WTC11 (cell line): ENCODE results near the gene NEMP1. TPM values are rescaled to one million over a fixed set of nuclear protein-coding genes. Genes with fewer than 3 reads are reported as not detected.

Source experiments
- ATAC-seq: fragments of 200-7000 bp; cut with Tn5 transposase; 2 replicates; pipeline ENCODE4 v1.10.0; 2021; ENCODE audit warnings: mild to moderate bottlenecking, moderate library complexity
- Bru-seq: library from RNA; stranded (reverse); fragments of 400-500 nt; gene quantifications from one replicate; lab custom pipeline; 2021; lab: Mats Ljungman, UMichigan
- CTCF ChIA-PET: fragments of 300-600 bp; sonication (Branson Sonifier 250); formaldehyde crosslinking; loops from one replicate; lab custom pipeline; 2021; ENCODE audit warnings: antibody characterized with exemption; lab: Charles Lee
- POLR2A ChIA-PET: fragments of 350-600 bp; sonication (Branson Sonifier 250); formaldehyde crosslinking; loops from one replicate; lab custom pipeline; 2021; ENCODE audit warnings: antibody characterized with exemption; lab: Charles Lee
- DNase-seq: peaks from one replicate; pipeline ENCODE4 v3.0.0; 2021; ENCODE audit warnings: low spot score
- H3K27ac Mint-ChIP-seq: 2 replicates; pipeline ENCODE4 v1.8.0; 2021; ENCODE audit warnings: mixed read lengths
- H3K27me3 Mint-ChIP-seq: 2 replicates; pipeline ENCODE4 v1.8.0; 2021; ENCODE audit warnings: low read depth, mild to moderate bottlenecking, moderate library complexity, mixed read lengths
- H3K36me3 Mint-ChIP-seq: 2 replicates; pipeline ENCODE4 v1.8.0; 2021; ENCODE audit warnings: mixed read lengths
- H3K4me1 Mint-ChIP-seq: 2 replicates; pipeline ENCODE4 v1.8.0; 2022; ENCODE audit warnings: mixed read lengths
- H3K4me3 Mint-ChIP-seq: 2 replicates; pipeline ENCODE4 v1.8.0; 2021; ENCODE audit warnings: mild to moderate bottlenecking, moderate library complexity, mixed read lengths
- H3K9me3 Mint-ChIP-seq: 2 replicates; pipeline ENCODE4 v1.8.0; 2021; ENCODE audit warnings: mixed read lengths
- CBFB ChIP-seq: sonication (generic); formaldehyde crosslinking; IDR thresholded peaks from 2 replicates; pipeline ENCODE4 v1.8.1; 2022; ENCODE audit warnings: mild to moderate bottlenecking, low read depth, missing genetic modification reagents
- CREB1 ChIP-seq: sonication (generic); formaldehyde crosslinking; IDR thresholded peaks from 2 replicates; pipeline ENCODE4 v1.8.0; 2023; ENCODE audit warnings: mild to moderate bottlenecking, missing genetic modification reagents
- CTCF ChIP-seq: fragments of 200-600 bp; IDR thresholded peaks from 2 replicates; pipeline ENCODE4 v1.8.0; 2022; ENCODE audit warnings: antibody characterized with exemption
- E2F4 ChIP-seq: sonication (generic); formaldehyde crosslinking; IDR thresholded peaks from 2 replicates; pipeline ENCODE4 v1.8.1; 2022; ENCODE audit warnings: low read depth, mild to moderate bottlenecking, moderate library complexity, missing genetic modification reagents, borderline replicate concordance
- FOXJ3 ChIP-seq: sonication (generic); formaldehyde crosslinking; IDR thresholded peaks from 2 replicates; pipeline ENCODE4 v1.9.0; 2021; ENCODE audit warnings: missing genetic modification reagents, mild to moderate bottlenecking, borderline replicate concordance
- FOXP1 ChIP-seq: sonication (generic); formaldehyde crosslinking; IDR thresholded peaks from 2 replicates; pipeline ENCODE4 v1.8.0; 2022; ENCODE audit warnings: missing genetic modification reagents, mild to moderate bottlenecking, moderate library complexity, borderline replicate concordance
- GABPB1 ChIP-seq: sonication (generic); formaldehyde crosslinking; IDR thresholded peaks from 2 replicates; pipeline ENCODE4 v1.8.1; 2023; ENCODE audit warnings: mild to moderate bottlenecking, missing genetic modification reagents
- GRHL2 ChIP-seq: fragments of 250-450 bp; sonication (Bioruptor Pico); IDR thresholded peaks from 2 replicates; pipeline ENCODE4 v1.8.0; 2022; ENCODE audit warnings: mild to moderate bottlenecking, moderate library complexity; ENCODE audit not compliant: insufficient replicate concordance, severe bottlenecking
- GTF2I ChIP-seq: fragments of 250-450 bp; sonication (Bioruptor Pico); conservative IDR thresholded peaks from 2 replicates; pipeline ENCODE4 v1.4.0; 2021; ENCODE audit warnings: mild to moderate bottlenecking
- JAZF1 ChIP-seq: fragments of 250-450 bp; sonication (Bioruptor Pico); IDR thresholded peaks from 2 replicates; pipeline ENCODE4 v1.9.0; 2021; ENCODE audit warnings: moderate library complexity, mild to moderate bottlenecking, inconsistent platforms
- MXD4 ChIP-seq: fragments of 250-450 bp; sonication (Bioruptor Pico); IDR thresholded peaks from 2 replicates; pipeline ENCODE4 v1.8.0; 2021; ENCODE audit warnings: mild to moderate bottlenecking, moderate library complexity, borderline replicate concordance
- MYBL2 ChIP-seq: sonication (generic); formaldehyde crosslinking; IDR thresholded peaks from 2 replicates; pipeline ENCODE4 v1.8.1; 2023; ENCODE audit warnings: mild to moderate bottlenecking, moderate library complexity, missing genetic modification reagents
- NFATC4 ChIP-seq: fragments of 250-450 bp; sonication (Bioruptor Pico); IDR thresholded peaks from 2 replicates; pipeline ENCODE4 v1.9.0; 2021; ENCODE audit warnings: mild to moderate bottlenecking
- NR3C1 ChIP-seq: sonication (generic); formaldehyde crosslinking; conservative IDR thresholded peaks from 2 replicates; pipeline ENCODE4 v1.8.1; 2023; ENCODE audit warnings: low read depth, mild to moderate bottlenecking, missing genetic modification reagents
- RELA ChIP-seq: sonication (generic); formaldehyde crosslinking; IDR thresholded peaks from 2 replicates; pipeline ENCODE4 v1.8.1; 2022; ENCODE audit warnings: missing genetic modification reagents, mild to moderate bottlenecking, borderline replicate concordance
- SMAD3 ChIP-seq: sonication (generic); formaldehyde crosslinking; IDR thresholded peaks from 2 replicates; pipeline ENCODE4 v1.8.0; 2022; ENCODE audit warnings: missing genetic modification reagents, mild to moderate bottlenecking, borderline replicate concordance
- SMAD4 ChIP-seq: sonication (generic); formaldehyde crosslinking; IDR thresholded peaks from 2 replicates; pipeline ENCODE4 v1.8.0; 2022; ENCODE audit warnings: mild to moderate bottlenecking, missing genetic modification reagents
- SOX15 ChIP-seq: fragments of 250-450 bp; sonication (Bioruptor Pico); IDR thresholded peaks from 2 replicates; pipeline ENCODE4 v1.9.0; 2021; ENCODE audit warnings: mild to moderate bottlenecking
- SP1 ChIP-seq: sonication (generic); formaldehyde crosslinking; conservative IDR thresholded peaks from 2 replicates; pipeline ENCODE4 v1.8.1; 2022; ENCODE audit warnings: missing genetic modification reagents
- TCF7 ChIP-seq: sonication (generic); formaldehyde crosslinking; IDR thresholded peaks from 2 replicates; pipeline ENCODE4 v1.8.0; 2022; ENCODE audit warnings: mild to moderate bottlenecking, low read depth, missing genetic modification reagents, moderate library complexity
- TEAD1 ChIP-seq: sonication (generic); formaldehyde crosslinking; IDR thresholded peaks from 2 replicates; pipeline ENCODE4 v1.8.0; 2022; ENCODE audit warnings: mild to moderate bottlenecking, missing genetic modification reagents
- ZBTB21 ChIP-seq: sonication (generic); formaldehyde crosslinking; IDR thresholded peaks from 2 replicates; pipeline ENCODE4 v1.8.1; 2023; ENCODE audit warnings: mild to moderate bottlenecking, missing genetic modification reagents, borderline replicate concordance
- ZNF232 ChIP-seq: sonication (generic); formaldehyde crosslinking; IDR thresholded peaks from 2 replicates; pipeline ENCODE4 v1.8.0; 2022; ENCODE audit warnings: mild to moderate bottlenecking, missing genetic modification reagents
- ZNF263 ChIP-seq: sonication (generic); formaldehyde crosslinking; IDR thresholded peaks from 2 replicates; pipeline ENCODE4 v1.8.1; 2022; ENCODE audit warnings: low read depth, mild to moderate bottlenecking, moderate library complexity, missing genetic modification reagents
- long read RNA-seq, 3 experiments: library from RNA in 1 of 3; library from capped mRNA in 1 of 3; library from polyadenylated mRNA in 1 of 3; unstranded in 2 of 3; stranded (forward) in 1 of 3; transcript quantifications; one replicate each; pipeline ENCODE4 v2.0.0, GENCODE V29; 2021
- total RNA-seq: library from RNA; stranded (reverse); gene quantifications from 3 replicates; pipeline ENCODE4 v1.2.3, GENCODE V29; 2021
- TF ChIP-seq, protein P1 (sequence below): sonication (generic); formaldehyde crosslinking; conservative IDR thresholded peaks from 2 replicates; pipeline ENCODE4 v1.8.1; 2023; ENCODE audit warnings: mild to moderate bottlenecking, low read depth, missing genetic modification reagents, moderate library complexity
- TF ChIP-seq, protein P2 (sequence below): sonication (generic); formaldehyde crosslinking; IDR thresholded peaks from 2 replicates; pipeline ENCODE4 v1.8.1; 2022; ENCODE audit warnings: low read depth, missing genetic modification reagents, borderline replicate concordance
- TF ChIP-seq, protein P3 (sequence below): sonication (generic); formaldehyde crosslinking; IDR thresholded peaks from 2 replicates; pipeline ENCODE4 v1.8.0; 2022; ENCODE audit warnings: mild to moderate bottlenecking, missing genetic modification reagents

NEMP1 gene
- total RNA-seq (38.3 to 41.9 TPM (median 39.6 TPM) in 3 replicates), Bru-seq, nascent RNA (percentile 90 among the genes with signal in this experiment)
- long read RNA-seq, experiment 1, full-length matches to known transcripts: 117 of 193 reads
- long read RNA-seq, experiment 1, partial matches to known transcripts: 13 of 193 reads
- long read RNA-seq, experiment 1, other reads (novel, unspliced or antisense): 63 of 193 reads
- long read RNA-seq, experiment 2, full-length matches to known transcripts: 3 of 32 reads
- long read RNA-seq, experiment 2, partial matches to known transcripts: 2 of 32 reads
- long read RNA-seq, experiment 2, other reads (novel, unspliced or antisense): 27 of 32 reads
- long read RNA-seq, experiment 3, full-length matches to known transcripts: 2 of 8 reads
- long read RNA-seq, experiment 3, partial matches to known transcripts: 2 of 8 reads
- long read RNA-seq, experiment 3, other reads (novel, unspliced or antisense): 4 of 8 reads

DNA sequence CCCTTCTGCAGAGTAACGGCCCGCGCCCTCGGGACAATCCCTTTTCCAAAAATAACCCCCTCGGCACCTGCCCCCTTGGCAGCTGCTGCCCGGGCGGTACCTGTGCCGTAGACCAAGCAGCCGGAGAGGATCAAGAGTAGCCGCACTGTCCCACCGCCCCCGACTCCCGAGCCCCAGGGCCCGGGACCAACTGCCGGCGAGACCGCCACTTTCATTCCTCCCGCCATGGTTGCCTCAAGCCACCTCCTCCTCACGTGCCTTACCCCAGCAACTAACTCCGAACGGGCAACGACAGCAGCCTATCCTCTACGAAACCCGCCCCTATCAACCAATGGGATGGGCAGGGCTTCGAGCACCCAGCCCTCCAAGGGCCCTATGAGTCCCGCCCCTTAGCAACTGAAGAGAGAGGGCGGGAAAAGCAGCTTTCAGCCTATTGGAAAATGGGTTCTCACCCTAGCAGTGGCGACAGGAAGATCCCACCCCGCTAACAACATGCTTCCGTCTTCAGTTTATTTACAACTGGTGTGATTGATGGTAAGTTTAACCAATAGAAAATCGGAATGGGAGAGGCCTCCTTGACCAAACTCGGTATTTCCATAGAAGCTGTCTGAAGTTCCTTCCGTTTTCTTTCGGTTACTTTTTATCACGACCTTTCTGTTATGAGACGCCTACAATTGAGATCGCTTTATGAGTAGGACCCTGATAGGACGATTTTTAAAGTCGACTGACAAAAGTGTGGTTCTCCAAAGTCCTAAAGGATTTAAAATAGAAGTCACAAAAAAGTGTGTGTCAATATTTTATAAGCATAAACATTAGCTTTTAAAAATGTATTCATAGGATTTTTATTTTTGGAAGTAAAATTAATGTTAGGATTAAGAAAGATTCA, at the start of gene NEMP1:
Gene NEMP1 (minus strand): TSS at position 273 of the 886 bp plus-strand sequence. CDS start 46 bp downstream, at position 227.
- Mint-ChIP-seq H3K9me3 (no peaks in the 10 kb centered on the region), H3K27ac (peak within 1 kb of the TSS; percentile 92), H3K4me1 (peaks cover 6% of the 10 kb centered on the region; the same call in 1 of the 2 replicates), H3K27me3 (no peaks in the 10 kb centered on the region), H3K36me3 (peaks cover 5% of the 10 kb centered on the region), H3K4me3 (peak within 1 kb of the TSS; percentile 95)
- ATAC-seq (peak; percentile 99), DNase-seq (peak; percentile 96)
- CTCF ChIA-PET: interaction anchor here (0.5 to 7.5 kb wide), 23 partner anchors 9 to 442 kb away, joined by 3 to 71 read pairs (median 6); partner anchors contain the start of genes LRP1, STAT6 and TAC3
- POLR2A ChIA-PET: interaction anchor here (0.5 to 3.1 kb wide), 11 partner anchors 9 to 385 kb away, joined by 3 to 33 read pairs (median 4); partner anchors contain the start of genes LRP1, NAB2, SHMT2 and STAT6
- TF ChIP-seq NFATC4 (CRISPR knock-in tag) (no peak), GABPB1 (CRISPR knock-in tag) (peak; percentile 61; the same call in 1 of the 2 replicates), CREB1 (no peak), ZNF263 (CRISPR knock-in tag) (no peak), ZNF232 (CRISPR knock-in tag) (0 out of 2 replicates have a peak, but pooled peaks have one; percentile 29), GTF2I (CRISPR knock-in tag) (no peak), CTCF (no peak), SOX15 (CRISPR knock-in tag) (no peak), GRHL2 (no peak), CBFB (CRISPR knock-in tag) (no peak), ZBTB21 (CRISPR knock-in tag) (no peak), RELA (CRISPR knock-in tag) (no peak), FOXP1 (CRISPR knock-in tag) (peak; percentile 68; the same call in 1 of the 2 replicates), SP1 (CRISPR knock-in tag) (peak; percentile 72), MXD4 (CRISPR knock-in tag) (no peak), TEAD1 (CRISPR knock-in tag) (peak; percentile 61), TCF7 (CRISPR knock-in tag) (no peak), SMAD4 (CRISPR knock-in tag) (no peak), NR3C1 (no peak), JAZF1 (CRISPR knock-in tag) (no peak), FOXJ3 (no peak), MYBL2 (CRISPR knock-in tag) (0 out of 2 replicates have a peak, but pooled peaks have one; percentile 38), SMAD3 (CRISPR knock-in tag) (peak; percentile 29; the same call in 1 of the 2 replicates), E2F4 (CRISPR knock-in tag) (peak; percentile 81)
- TF ChIP-seq, protein P1, sequence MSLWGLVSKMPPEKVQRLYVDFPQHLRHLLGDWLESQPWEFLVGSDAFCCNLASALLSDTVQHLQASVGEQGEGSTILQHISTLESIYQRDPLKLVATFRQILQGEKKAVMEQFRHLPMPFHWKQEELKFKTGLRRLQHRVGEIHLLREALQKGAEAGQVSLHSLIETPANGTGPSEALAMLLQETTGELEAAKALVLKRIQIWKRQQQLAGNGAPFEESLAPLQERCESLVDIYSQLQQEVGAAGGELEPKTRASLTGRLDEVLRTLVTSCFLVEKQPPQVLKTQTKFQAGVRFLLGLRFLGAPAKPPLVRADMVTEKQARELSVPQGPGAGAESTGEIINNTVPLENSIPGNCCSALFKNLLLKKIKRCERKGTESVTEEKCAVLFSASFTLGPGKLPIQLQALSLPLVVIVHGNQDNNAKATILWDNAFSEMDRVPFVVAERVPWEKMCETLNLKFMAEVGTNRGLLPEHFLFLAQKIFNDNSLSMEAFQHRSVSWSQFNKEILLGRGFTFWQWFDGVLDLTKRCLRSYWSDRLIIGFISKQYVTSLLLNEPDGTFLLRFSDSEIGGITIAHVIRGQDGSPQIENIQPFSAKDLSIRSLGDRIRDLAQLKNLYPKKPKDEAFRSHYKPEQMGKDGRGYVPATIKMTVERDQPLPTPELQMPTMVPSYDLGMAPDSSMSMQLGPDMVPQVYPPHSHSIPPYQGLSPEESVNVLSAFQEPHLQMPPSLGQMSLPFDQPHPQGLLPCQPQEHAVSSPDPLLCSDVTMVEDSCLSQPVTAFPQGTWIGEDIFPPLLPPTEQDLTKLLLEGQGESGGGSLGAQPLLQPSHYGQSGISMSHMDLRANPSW (CRISPR knock-in tag): no peak
- TF ChIP-seq, protein P2, sequence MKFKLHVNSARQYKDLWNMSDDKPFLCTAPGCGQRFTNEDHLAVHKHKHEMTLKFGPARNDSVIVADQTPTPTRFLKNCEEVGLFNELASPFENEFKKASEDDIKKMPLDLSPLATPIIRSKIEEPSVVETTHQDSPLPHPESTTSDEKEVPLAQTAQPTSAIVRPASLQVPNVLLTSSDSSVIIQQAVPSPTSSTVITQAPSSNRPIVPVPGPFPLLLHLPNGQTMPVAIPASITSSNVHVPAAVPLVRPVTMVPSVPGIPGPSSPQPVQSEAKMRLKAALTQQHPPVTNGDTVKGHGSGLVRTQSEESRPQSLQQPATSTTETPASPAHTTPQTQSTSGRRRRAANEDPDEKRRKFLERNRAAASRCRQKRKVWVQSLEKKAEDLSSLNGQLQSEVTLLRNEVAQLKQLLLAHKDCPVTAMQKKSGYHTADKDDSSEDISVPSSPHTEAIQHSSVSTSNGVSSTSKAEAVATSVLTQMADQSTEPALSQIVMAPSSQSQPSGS (CRISPR knock-in tag): no peak
- TF ChIP-seq, protein P3, sequence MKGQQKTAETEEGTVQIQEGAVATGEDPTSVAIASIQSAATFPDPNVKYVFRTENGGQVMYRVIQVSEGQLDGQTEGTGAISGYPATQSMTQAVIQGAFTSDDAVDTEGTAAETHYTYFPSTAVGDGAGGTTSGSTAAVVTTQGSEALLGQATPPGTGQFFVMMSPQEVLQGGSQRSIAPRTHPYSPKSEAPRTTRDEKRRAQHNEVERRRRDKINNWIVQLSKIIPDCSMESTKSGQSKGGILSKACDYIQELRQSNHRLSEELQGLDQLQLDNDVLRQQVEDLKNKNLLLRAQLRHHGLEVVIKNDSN: peak; percentile 92
